ENCODE results near the gene FADS2. TPM values are rescaled to one million over a fixed set of nuclear protein-coding genes. Genes with fewer than 3 reads are reported as not detected.

FADS2 gene
- total and polyA plus RNA-seq, 10 of the 15 experiments (the other 5 are each of a cell fraction or from before 2014, with no cell fraction given) = 3.3 to 313 (median 149) TPM

GRCh38 chr11:61792310-61793082, 35.6 kb upstream of the FADS2 start, which contains the start of the genes FEN1 and TMEM258 (continued):
- TF ChIP-seq, protein P1, sequence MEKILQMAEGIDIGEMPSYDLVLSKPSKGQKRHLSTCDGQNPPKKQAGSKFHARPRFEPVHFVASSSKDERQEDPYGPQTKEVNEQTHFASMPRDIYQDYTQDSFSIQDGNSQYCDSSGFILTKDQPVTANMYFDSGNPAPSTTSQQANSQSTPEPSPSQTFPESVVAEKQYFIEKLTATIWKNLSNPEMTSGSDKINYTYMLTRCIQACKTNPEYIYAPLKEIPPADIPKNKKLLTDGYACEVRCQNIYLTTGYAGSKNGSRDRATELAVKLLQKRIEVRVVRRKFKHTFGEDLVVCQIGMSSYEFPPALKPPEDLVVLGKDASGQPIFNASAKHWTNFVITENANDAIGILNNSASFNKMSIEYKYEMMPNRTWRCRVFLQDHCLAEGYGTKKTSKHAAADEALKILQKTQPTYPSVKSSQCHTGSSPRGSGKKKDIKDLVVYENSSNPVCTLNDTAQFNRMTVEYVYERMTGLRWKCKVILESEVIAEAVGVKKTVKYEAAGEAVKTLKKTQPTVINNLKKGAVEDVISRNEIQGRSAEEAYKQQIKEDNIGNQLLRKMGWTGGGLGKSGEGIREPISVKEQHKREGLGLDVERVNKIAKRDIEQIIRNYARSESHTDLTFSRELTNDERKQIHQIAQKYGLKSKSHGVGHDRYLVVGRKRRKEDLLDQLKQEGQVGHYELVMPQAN (conservative IDR thresholded peaks at IDR 0.05) = peak; percentile 98
- TF ChIP-seq SMAD1 (IDR thresholded peaks at IDR 0.05; ENCODE audit: low read depth, partially characterized antibody) (peak; percentile 71), NRF1 (conservative IDR thresholded peaks at IDR 0.05; ENCODE audit: low read depth, low read length) (peak; percentile 38), CBX3 (IDR thresholded peaks at IDR 0.05; ENCODE audit: borderline replicate concordance, low read depth) (no peak), POLR2A (IDR thresholded peaks at IDR 0.05; ENCODE audit: low read depth, low read length) (peak; percentile 98), HCFC1 (IDR thresholded peaks at IDR 0.05; ENCODE audit: low read length) (peak; percentile 91), TCF7 (IDR thresholded peaks at IDR 0.05; ENCODE audit: borderline replicate concordance) (no peak), ATF3 (IDR thresholded peaks at IDR 0.05; ENCODE audit: borderline replicate concordance, extremely low read depth, low read depth, low read length) (peak; percentile 88; the same call in 1 of the 2 replicates), NFIC (IDR thresholded peaks at IDR 0.05; ENCODE audit: low read depth, low read length) (no peak), ETV6 (conservative IDR thresholded peaks at IDR 0.05 in 1 of 2, IDR thresholded peaks at IDR 0.05 in 1 of 2; ENCODE audit: borderline replicate concordance in 1 of 2, low read depth in 1 of 2) (no peak), NBN (IDR thresholded peaks at IDR 0.05) (peak; percentile 79; the same call in 1 of the 2 replicates), SMARCA5 (IDR thresholded peaks at IDR 0.05) (peak; percentile 81), SREBF1 (IDR thresholded peaks at IDR 0.05; ENCODE audit: low read length) (peak; percentile 67; the same call in 1 of the 2 replicates), ATF7 (IDR thresholded peaks at IDR 0.05; ENCODE audit: low read depth) (peak; percentile 51; the same call in 1 of the 2 replicates)
- TF ChIP-seq, protein P2, sequence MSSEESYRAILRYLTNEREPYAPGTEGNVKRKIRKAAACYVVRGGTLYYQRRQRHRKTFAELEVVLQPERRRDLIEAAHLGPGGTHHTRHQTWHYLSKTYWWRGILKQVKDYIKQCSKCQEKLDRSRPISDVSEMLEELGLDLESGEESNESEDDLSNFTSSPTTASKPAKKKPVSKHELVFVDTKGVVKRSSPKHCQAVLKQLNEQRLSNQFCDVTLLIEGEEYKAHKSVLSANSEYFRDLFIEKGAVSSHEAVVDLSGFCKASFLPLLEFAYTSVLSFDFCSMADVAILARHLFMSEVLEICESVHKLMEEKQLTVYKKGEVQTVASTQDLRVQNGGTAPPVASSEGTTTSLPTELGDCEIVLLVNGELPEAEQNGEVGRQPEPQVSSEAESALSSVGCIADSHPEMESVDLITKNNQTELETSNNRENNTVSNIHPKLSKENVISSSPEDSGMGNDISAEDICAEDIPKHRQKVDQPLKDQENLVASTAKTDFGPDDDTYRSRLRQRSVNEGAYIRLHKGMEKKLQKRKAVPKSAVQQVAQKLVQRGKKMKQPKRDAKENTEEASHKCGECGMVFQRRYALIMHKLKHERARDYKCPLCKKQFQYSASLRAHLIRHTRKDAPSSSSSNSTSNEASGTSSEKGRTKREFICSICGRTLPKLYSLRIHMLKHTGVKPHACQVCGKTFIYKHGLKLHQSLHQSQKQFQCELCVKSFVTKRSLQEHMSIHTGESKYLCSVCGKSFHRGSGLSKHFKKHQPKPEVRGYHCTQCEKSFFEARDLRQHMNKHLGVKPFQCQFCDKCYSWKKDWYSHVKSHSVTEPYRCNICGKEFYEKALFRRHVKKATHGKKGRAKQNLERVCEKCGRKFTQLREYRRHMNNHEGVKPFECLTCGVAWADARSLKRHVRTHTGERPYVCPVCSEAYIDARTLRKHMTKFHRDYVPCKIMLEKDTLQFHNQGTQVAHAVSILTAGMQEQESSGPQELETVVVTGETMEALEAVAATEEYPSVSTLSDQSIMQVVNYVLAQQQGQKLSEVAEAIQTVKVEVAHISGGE (CRISPR knock-in tag; IDR thresholded peaks at IDR 0.05) = peak; percentile 61
- TF ChIP-seq, protein P3, sequence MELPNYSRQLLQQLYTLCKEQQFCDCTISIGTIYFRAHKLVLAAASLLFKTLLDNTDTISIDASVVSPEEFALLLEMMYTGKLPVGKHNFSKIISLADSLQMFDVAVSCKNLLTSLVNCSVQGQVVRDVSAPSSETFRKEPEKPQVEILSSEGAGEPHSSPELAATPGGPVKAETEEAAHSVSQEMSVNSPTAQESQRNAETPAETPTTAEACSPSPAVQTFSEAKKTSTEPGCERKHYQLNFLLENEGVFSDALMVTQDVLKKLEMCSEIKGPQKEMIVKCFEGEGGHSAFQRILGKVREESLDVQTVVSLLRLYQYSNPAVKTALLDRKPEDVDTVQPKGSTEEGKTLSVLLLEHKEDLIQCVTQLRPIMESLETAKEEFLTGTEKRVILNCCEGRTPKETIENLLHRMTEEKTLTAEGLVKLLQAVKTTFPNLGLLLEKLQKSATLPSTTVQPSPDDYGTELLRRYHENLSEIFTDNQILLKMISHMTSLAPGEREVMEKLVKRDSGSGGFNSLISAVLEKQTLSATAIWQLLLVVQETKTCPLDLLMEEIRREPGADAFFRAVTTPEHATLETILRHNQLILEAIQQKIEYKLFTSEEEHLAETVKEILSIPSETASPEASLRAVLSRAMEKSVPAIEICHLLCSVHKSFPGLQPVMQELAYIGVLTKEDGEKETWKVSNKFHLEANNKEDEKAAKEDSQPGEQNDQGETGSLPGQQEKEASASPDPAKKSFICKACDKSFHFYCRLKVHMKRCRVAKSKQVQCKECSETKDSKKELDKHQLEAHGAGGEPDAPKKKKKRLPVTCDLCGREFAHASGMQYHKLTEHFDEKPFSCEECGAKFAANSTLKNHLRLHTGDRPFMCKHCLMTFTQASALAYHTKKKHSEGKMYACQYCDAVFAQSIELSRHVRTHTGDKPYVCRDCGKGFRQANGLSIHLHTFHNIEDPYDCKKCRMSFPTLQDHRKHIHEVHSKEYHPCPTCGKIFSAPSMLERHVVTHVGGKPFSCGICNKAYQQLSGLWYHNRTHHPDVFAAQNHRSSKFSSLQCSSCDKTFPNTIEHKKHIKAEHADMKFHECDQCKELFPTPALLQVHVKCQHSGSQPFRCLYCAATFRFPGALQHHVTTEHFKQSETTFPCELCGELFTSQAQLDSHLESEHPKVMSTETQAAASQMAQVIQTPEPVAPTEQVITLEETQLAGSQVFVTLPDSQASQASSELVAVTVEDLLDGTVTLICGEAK (IDR thresholded peaks at IDR 0.05; ENCODE audit: borderline replicate concordance) = peak; percentile 99

Measured in GM12878 (cell line).